Hepatocyte (in vitro differentiated cells): ENCODE data around the gene EXPH5. TPM values are rescaled to one million over a fixed set of nuclear protein-coding genes. Genes with fewer than 3 reads are reported as not detected.
"Not testable (repeated sequence)": the region's sequence is repeated elsewhere in the genome, so short reads cannot be mapped to it uniquely, and the experiment has no call there.

Experiments used
- DNase-seq: peaks from one replicate; pipeline ENCODE4 v3.0.0-alpha.2; 2016; ENCODE audit warnings: low spot score
- H2AFZ ChIP-seq: fragments of 200-600 bp; sonication (generic); 2 replicates; pipeline ENCODE4 v1.6.0; 2016; ENCODE audit warnings: antibody characterized with exemption, mild to moderate bottlenecking
- H3K27ac ChIP-seq: fragments of 200-600 bp; sonication (generic); 2 replicates; pipeline ENCODE4 v1.5.1; 2016; ENCODE audit warnings: mild to moderate bottlenecking
- H3K27me3 ChIP-seq: fragments of 200-600 bp; sonication (generic); 2 replicates; pipeline ENCODE4 v1.6.1; 2016
- H3K36me3 ChIP-seq: fragments of 200-600 bp; sonication (generic); replicated peaks from 2 replicates; pipeline ENCODE4 v1.5.1; 2016; ENCODE audit warnings: low read depth; ENCODE audit not compliant: insufficient read depth
- H3K4me1 ChIP-seq: fragments of 200-600 bp; sonication (generic); 2 replicates; pipeline ENCODE4 v1.5.1; 2016; ENCODE audit warnings: mild to moderate bottlenecking, moderate library complexity; ENCODE audit not compliant: insufficient read depth
- H3K4me2 ChIP-seq: fragments of 200-600 bp; sonication (generic); 2 replicates; pipeline ENCODE4 v1.6.0; 2016
- H3K4me3 ChIP-seq: fragments of 200-600 bp; sonication (generic); 2 replicates; pipeline ENCODE4 v1.5.1; 2016; ENCODE audit warnings: mild to moderate bottlenecking
- H3K79me2 ChIP-seq: fragments of 200-600 bp; sonication (generic); 2 replicates; pipeline ENCODE4 v1.6.0; 2017; ENCODE audit warnings: mild to moderate bottlenecking
- H3K9me2 ChIP-seq: fragments of 200-600 bp; sonication (generic); replicated peaks from 2 replicates; pipeline ENCODE4 v1.6.0; 2017; ENCODE audit warnings: mild to moderate bottlenecking; ENCODE audit not compliant: insufficient read depth
- H3K9me3 ChIP-seq: fragments of 200-600 bp; sonication (generic); 2 replicates; pipeline ENCODE4 v1.5.1; 2016; ENCODE audit warnings: low read depth, mild to moderate bottlenecking
- H4K20me1 ChIP-seq: fragments of 200-600 bp; sonication (generic); 2 replicates; pipeline ENCODE4 v1.6.0; 2016; ENCODE audit warnings: mild to moderate bottlenecking; ENCODE audit not compliant: insufficient read depth, poor library complexity, severe bottlenecking
- CTCF ChIP-seq: fragments of 200-600 bp; sonication (generic); IDR thresholded peaks from 2 replicates; pipeline ENCODE4 v1.5.1; 2016; ENCODE audit warnings: antibody characterized with exemption, mild to moderate bottlenecking; ENCODE audit not compliant: poor library complexity
- EZH2 ChIP-seq: fragments of 200-600 bp; sonication (generic); IDR thresholded peaks from 2 replicates; pipeline ENCODE4 v1.6.1; 2016; ENCODE audit warnings: antibody characterized with exemption, mild to moderate bottlenecking, borderline replicate concordance
- EZH2phosphoT487 ChIP-seq: fragments of 200-600 bp; sonication (generic); IDR thresholded peaks from one replicate; pipeline ENCODE4 v1.6.1; 2018; ENCODE audit warnings: antibody characterized with exemption, mild to moderate bottlenecking, low read depth, moderate library complexity; ENCODE audit not compliant: unreplicated experiment, severe bottlenecking
- WGBS: methylation state at CpG from one replicate; pipeline ENCODE4 v1.1.6; 2016; ENCODE audit warnings: low lambda C conversion rate; ENCODE audit errors: missing lambda C conversion rate; 5-methylcytosine and 5-hydroxymethylcytosine counted together
- polyA plus RNA-seq: library from polyadenylated mRNA; unstranded; fragments of >200 nt; fragmentation: Nextera tagmentation; extraction: Ambion mirVana; gene quantifications from 2 replicates; pipeline ENCODE4 v1.2.1, GENCODE V29; 2016
- total RNA-seq: library from RNA; depleted of rRNA; stranded (reverse); fragments of >200 nt; gene quantifications from 2 replicates; pipeline ENCODE4 v1.2.3, GENCODE V29; 2014

The EXPH5 gene
- total and polyA plus RNA-seq, 2 experiments from 2014 or later, result 1.8 to 4.5 TPM

GRCh38 chr11:108589136-108589535 lies 4.4 kb downstream of the EXPH5 start:
- peaks cover 6% of the 10 kb centered on the region for H3K27me3 ChIP-seq
- TF ChIP-seq CTCF (no peak), EZH2 (no peak), EZH2phosphoT487 (no peak)
- H3K4me3 ChIP-seq, result no peak overlapping the region
- no peaks in the 10 kb centered on the region for H3K9me3 ChIP-seq
- H3K4me1 ChIP-seq, result peaks cover 4% of the 10 kb centered on the region
- H2AFZ ChIP-seq, result peak overlapping the region; percentile 7
- H3K9me2 ChIP-seq, result no peaks in the 10 kb centered on the region
- H4K20me1 ChIP-seq, result no peaks in the 10 kb centered on the region
- H3K36me3 ChIP-seq, result no peaks in the 10 kb centered on the region
- H3K79me2 ChIP-seq, result peaks cover 13% of the 10 kb centered on the region
- no peak overlapping the region for H3K4me2 ChIP-seq
- no peak for DNase-seq
- 45% methylated on average over 1 of the region's 1 CpG for WGBS
- H3K27ac ChIP-seq, result peak overlapping the region; percentile 3

- no peak overlapping the region for H3K4me2 ChIP-seq
Observed at GRCh38 chr11:108588287-108588686, 5.3 kb downstream of the EXPH5 start.

GRCh38 chr11:108587109-108587508 lies 6.5 kb downstream of the EXPH5 start:
- no peak for DNase-seq
- Histone ChIP-seq H3K27ac (no peak overlapping the region), H3K27me3 (peaks cover under 1% of the 10 kb centered on the region), H3K79me2 (peaks cover 13% of the 10 kb centered on the region), H2AFZ (no peak overlapping the region), H4K20me1 (no peaks in the 10 kb centered on the region), H3K9me3 (no peaks in the 10 kb centered on the region), H3K4me1 (no peaks in the 10 kb centered on the region), H3K9me2 (no peaks in the 10 kb centered on the region), H3K4me2 (no peak overlapping the region), H3K4me3 (no peak overlapping the region), H3K36me3 (no peaks in the 10 kb centered on the region)
- TF ChIP-seq CTCF, result no peak
- TF ChIP-seq EZH2, result no peak
- TF ChIP-seq EZH2phosphoT487, result no peak
- 92% methylated on average over 4 of the region's 4 CpGs for WGBS

More at GRCh38 chr11:108588287-108588686, 5.3 kb downstream of the EXPH5 start:
- no peak for DNase-seq
- H3K79me2 ChIP-seq, result peaks cover 13% of the 10 kb centered on the region
- H3K4me1 ChIP-seq, result peaks cover 4% of the 10 kb centered on the region
- no peak overlapping the region for H3K27ac ChIP-seq
- no peaks in the 10 kb centered on the region for H3K9me3 ChIP-seq
- H2AFZ ChIP-seq, result no peak overlapping the region
- H3K27me3 ChIP-seq, result peaks cover 6% of the 10 kb centered on the region
- H3K9me2 ChIP-seq, result no peaks in the 10 kb centered on the region
- H3K4me3 ChIP-seq, result no peak overlapping the region
- H3K36me3 ChIP-seq, result no peaks in the 10 kb centered on the region
- TF ChIP-seq EZH2phosphoT487, result no peak
- TF ChIP-seq EZH2, result no peak
- no peak for TF ChIP-seq CTCF
- H4K20me1 ChIP-seq, result no peaks in the 10 kb centered on the region
- WGBS, result 60% methylated on average over 2 of the region's 2 CpGs

- Histone ChIP-seq H3K36me3 (no peaks in the 10 kb centered on the region), H4K20me1 (no peaks in the 10 kb centered on the region), H3K9me3 (no peaks in the 10 kb centered on the region), H3K27me3 (no peaks in the 10 kb centered on the region), H3K79me2 (peaks cover 10% of the 10 kb centered on the region), H3K9me2 (no peaks in the 10 kb centered on the region), H3K27ac (no peak overlapping the region), H3K4me3 (no peak overlapping the region), H3K4me2 (no peak overlapping the region), H2AFZ (no peak overlapping the region), H3K4me1 (no peaks in the 10 kb centered on the region)
- no peak for DNase-seq
- TF ChIP-seq EZH2phosphoT487 (no peak), CTCF (no peak), EZH2 (no peak)
- 87% methylated on average over 3 of the region's 3 CpGs for WGBS
Observed at GRCh38 chr11:108586600-108586999, 7.0 kb downstream of the EXPH5 start.

GRCh38 chr11:108586185-108586584 lies 7.4 kb downstream of the EXPH5 start:
- H2AFZ ChIP-seq, H3K4me1 ChIP-seq, H3K79me2 ChIP-seq, H3K9me2 ChIP-seq, DNase-seq, H3K9me3 ChIP-seq, H3K36me3 ChIP-seq, H3K4me3 ChIP-seq, H4K20me1 ChIP-seq, H3K27ac ChIP-seq, H3K27me3 ChIP-seq, H3K4me2 ChIP-seq: not testable (repeated sequence)
- 98% methylated on average over 3 of the region's 4 CpGs for WGBS
